ENCODE measurements around the gene CIROP.

The CIROP gene

GRCh38 chr14:23093991-23094665 is 10.7 kb downstream of the CIROP start:
- DNase-seq (ENCODE audit: low read depth in 1 of 2, low spot score in 1 of 2), result no peak

GRCh38 chr14:23093526-23093925 is 11.3 kb downstream of the CIROP start:
- DNase-seq (ENCODE audit: low read depth in 1 of 2, low spot score in 1 of 2), result no peak

- DNase-seq (ENCODE audit: low read depth in 1 of 2, low spot score in 1 of 2), result no peak
Observed at GRCh38 chr14:23093104-23093503, 11.7 kb downstream of the CIROP start.

- DNase-seq (ENCODE audit: low read depth in 1 of 2, low spot score in 1 of 2), result no peak
Observed at GRCh38 chr14:23091294-23092225, 13.2 kb downstream of the CIROP start.

- no peak for DNase-seq (ENCODE audit: low read depth in 1 of 2, low spot score in 1 of 2)
Observed at GRCh38 chr14:23090254-23090636, 14.5 kb downstream of the CIROP start.

GRCh38 chr14:23089498-23090253 is 15.1 kb downstream of the CIROP start:
- no peak for DNase-seq (ENCODE audit: low read depth in 1 of 2, low spot score in 1 of 2)

- DNase-seq (ENCODE audit: low read depth in 1 of 2, low spot score in 1 of 2), result no peak
Observed at GRCh38 chr14:23086565-23086964, 18.2 kb downstream of the CIROP start.

- no peak for DNase-seq (ENCODE audit: low read depth in 1 of 2, low spot score in 1 of 2)
Observed at GRCh38 chr14:23085458-23085857, 19.3 kb downstream of the CIROP start.

GRCh38 chr14:23080474-23080873 is 24.3 kb downstream of the CIROP start:
- no peak for DNase-seq (ENCODE audit: low read depth in 1 of 2, low spot score in 1 of 2)

- no peak for DNase-seq (ENCODE audit: low read depth in 1 of 2, low spot score in 1 of 2)
Observed at GRCh38 chr14:23079716-23080115, 25.1 kb downstream of the CIROP start.

- DNase-seq (ENCODE audit: low read depth in 1 of 2, low spot score in 1 of 2), result no peak
Observed at GRCh38 chr14:23078692-23079116, 26.1 kb downstream of the CIROP start.

- DNase-seq (ENCODE audit: low read depth in 1 of 2, low spot score in 1 of 2), result no peak
Observed at GRCh38 chr14:23077962-23078361, 26.8 kb downstream of the CIROP start.

- DNase-seq (ENCODE audit: low read depth in 1 of 2, low spot score in 1 of 2), result no peak
Observed at GRCh38 chr14:23076785-23077408, 27.9 kb downstream of the CIROP start.

- no peak for DNase-seq (ENCODE audit: low read depth in 1 of 2, low spot score in 1 of 2)
Observed at GRCh38 chr14:23074906-23075305, 29.9 kb downstream of the CIROP start.

GRCh38 chr14:23071921-23072539 is 32.8 kb downstream of the CIROP start:
- DNase-seq (ENCODE audit: low read depth in 1 of 2, low spot score in 1 of 2), result no peak

GRCh38 chr14:23071244-23071920 is 33.4 kb downstream of the CIROP start:
- peak; percentile 34 to 62 for DNase-seq (ENCODE audit: low read depth in 1 of 2, low spot score in 1 of 2)

GRCh38 chr14:23070262-23071129 is 34.3 kb downstream of the CIROP start:
- DNase-seq (ENCODE audit: low read depth in 1 of 2, low spot score in 1 of 2), result no peak

- DNase-seq (ENCODE audit: low read depth in 1 of 2, low spot score in 1 of 2), result no peak
Observed at GRCh38 chr14:23069413-23069806, 35.4 kb downstream of the CIROP start.

GRCh38 chr14:23068789-23069412 is 35.9 kb downstream of the CIROP start:
- DNase-seq (ENCODE audit: low read depth in 1 of 2, low spot score in 1 of 2), result peak; percentile 41 to 52

All from activated T-helper 1 cell treated with anti-CD3 and anti-CD28 coated beads, Interleukin-2, amount 50 U/mL, for 16 hours (primary cell).